ENCODE results near the gene PHACTR3. TPM values are rescaled to one million over a fixed set of nuclear protein-coding genes. Genes with fewer than 3 reads are reported as not detected.

Gene PHACTR3
- total and polyA plus RNA-seq, 2 of the 8 experiments (the other 6 are each of a cell fraction or from before 2014, with no cell fraction given): 0.05 to 0.13 TPM

DNA sequence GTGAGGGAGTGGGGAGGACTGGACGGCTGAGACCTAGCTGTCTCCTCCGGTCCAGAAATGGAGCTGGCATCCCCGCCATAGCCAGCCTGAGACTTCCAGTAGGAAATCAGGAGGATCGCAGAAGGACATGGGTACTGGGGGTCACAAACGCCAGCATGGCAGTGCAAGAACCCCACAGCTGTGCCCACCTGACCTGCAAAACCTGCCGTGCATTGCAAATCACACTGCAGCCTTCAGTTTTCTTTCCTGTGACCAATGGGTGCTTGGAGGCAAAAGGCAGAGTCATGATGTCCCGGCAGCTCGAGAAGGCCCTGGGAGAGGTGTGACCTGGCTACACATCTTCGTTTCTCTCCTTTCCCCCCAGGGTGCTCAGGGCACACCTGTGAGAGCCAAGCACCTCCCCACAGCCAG lies 23.3 kb upstream of the PHACTR3 start (continued):
- TF ChIP-seq BRCA1 (IDR thresholded peaks at IDR 0.05; ENCODE audit: low read depth, low read length) (no peak), SP2 (IDR thresholded peaks at IDR 0.05; ENCODE audit: low read length) (no peak), CREB1 (IDR thresholded peaks at IDR 0.05) (no peak), YY1 (IDR thresholded peaks at IDR 0.05; ENCODE audit: low read depth, low read length) (no peak)
- TF ChIP-seq, protein P1, sequence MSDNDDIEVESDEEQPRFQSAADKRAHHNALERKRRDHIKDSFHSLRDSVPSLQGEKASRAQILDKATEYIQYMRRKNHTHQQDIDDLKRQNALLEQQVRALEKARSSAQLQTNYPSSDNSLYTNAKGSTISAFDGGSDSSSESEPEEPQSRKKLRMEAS (IDR thresholded peaks at IDR 0.05): no peak
- TF ChIP-seq, protein P2, sequence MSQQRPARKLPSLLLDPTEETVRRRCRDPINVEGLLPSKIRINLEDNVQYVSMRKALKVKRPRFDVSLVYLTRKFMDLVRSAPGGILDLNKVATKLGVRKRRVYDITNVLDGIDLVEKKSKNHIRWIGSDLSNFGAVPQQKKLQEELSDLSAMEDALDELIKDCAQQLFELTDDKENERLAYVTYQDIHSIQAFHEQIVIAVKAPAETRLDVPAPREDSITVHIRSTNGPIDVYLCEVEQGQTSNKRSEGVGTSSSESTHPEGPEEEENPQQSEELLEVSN (IDR thresholded peaks at IDR 0.05): no peak
